Measurements from ENCODE around the gene TIMP2.
A peak's percentile ranks its signal among the peaks of the same experiment; 100 is the strongest.

The TIMP2 gene, protein sequence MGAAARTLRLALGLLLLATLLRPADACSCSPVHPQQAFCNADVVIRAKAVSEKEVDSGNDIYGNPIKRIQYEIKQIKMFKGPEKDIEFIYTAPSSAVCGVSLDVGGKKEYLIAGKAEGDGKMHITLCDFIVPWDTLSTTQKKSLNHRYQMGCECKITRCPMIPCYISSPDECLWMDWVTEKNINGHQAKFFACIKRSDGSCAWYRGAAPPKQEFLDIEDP

DNA sequence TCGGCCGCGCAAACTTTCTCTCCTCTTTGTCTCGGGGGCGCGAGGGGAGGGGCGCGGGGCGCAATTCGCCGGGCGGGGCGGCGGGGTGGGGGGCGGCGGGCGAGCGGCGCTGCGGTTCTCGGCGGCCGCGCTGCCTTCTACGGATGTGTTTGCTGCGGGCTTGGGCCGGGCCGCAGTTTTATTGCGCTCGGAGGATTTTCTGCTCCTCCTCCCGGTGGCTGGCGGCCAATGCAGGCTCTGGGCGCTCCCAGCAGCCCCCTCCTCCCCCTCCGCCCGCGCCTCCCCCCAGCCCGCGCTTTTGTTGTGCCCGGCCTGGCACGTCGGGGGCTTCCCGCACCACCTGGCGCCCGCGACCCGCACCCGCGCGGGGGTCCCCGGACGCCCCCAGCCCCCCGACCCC lies at the start of gene TIMP2:
TIMP2 (minus strand) TSS at position 154 of the 400 bp plus-strand sequence. CDS start 299 bp downstream, outside the sequence.
- Histone ChIP-seq H3K4me1 (peaks cover 36 to 54% (median 48%) of the 10 kb centered on the region in 10 experiments), H3K4me3 (peak within 1 kb of the TSS; percentile 68 to 91 (median 76)), H3K27me3 (no peaks in the 10 kb centered on the region), H4K20me1 (peaks cover 3 to 40% (median 39%) of the 10 kb centered on the region in 11 experiments; a peak in 17 of 22 replicates), H3K36me3 (peaks cover 0 to 25% (median 14%) of the 10 kb centered on the region in 11 experiments; a peak in 12 of 22 replicates), H3K9ac (peak within 1 kb of the TSS; percentile 80 to 90 (median 84)), H3K27ac (peak within 1 kb of the TSS; percentile 58 to 99 (median 86); a peak in 21 of 22 replicates), H3K4me2 (peak within 1 kb of the TSS; percentile 92 to 100 (median 99)), H3K9me3 (replicated peaks in 1 of 11) (no peaks in the 10 kb centered on the region)
- no peak for TF ChIP-seq Cebpa-rat (IDR thresholded peaks at IDR 0.05)

DNA sequence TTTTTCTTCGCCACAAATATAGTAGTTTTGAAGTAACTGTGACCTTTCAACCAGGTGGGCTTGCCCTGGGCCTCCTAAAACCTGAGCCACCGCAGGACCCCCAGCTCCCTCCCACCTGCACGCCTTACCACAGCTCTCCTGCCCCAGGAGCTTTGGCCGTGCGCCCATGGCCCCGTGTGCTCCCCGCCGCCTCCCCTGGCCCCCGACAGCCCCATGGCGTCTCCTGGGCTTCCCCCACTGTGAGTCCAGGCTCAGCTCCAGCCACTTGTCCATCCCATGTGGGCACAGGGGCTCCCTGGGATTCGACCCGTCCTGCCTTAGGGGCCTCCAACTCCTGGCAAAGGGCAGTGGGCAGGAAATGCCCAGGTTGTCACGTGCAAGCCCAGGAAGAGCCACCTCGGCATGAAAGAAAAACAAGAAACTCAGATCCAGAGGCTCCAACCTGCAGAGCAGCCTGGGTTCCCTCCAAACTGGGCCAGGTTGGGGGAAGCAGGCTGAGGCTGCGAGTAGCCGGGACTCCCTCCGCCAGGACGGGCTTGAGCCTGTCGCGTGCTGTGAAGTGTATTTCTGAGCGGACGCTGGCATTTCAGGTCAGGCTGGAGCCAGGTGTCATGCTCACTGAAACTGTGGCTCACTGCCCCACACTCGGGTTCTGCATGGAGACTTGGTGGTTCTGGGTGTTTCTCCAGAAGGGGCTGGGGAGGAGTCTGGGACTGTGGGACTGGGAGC lies 48.8 kb upstream of the TIMP2 start:
- H3K4me3 ChIP-seq: no peak overlapping the region
- H4K20me1 ChIP-seq: peaks cover 0 to 49% (median 20%) of the 10 kb centered on the region in 11 experiments; a peak in 9 of 22 replicates
- no peak overlapping the region for H3K27ac ChIP-seq
- 0 out of 22 replicates have a peak overlapping the region, but pooled peaks of 1 of the 11 experiments have one; percentile 22 for H3K9ac ChIP-seq
- H3K4me2 ChIP-seq: no peak overlapping the region
- H3K27me3 ChIP-seq: no peaks in the 10 kb centered on the region
- H3K9me3 ChIP-seq (replicated peaks in 1 of 11): no peaks in the 10 kb centered on the region
- H3K36me3 ChIP-seq: peaks cover 0 to 27% (median 3%) of the 10 kb centered on the region in 11 experiments; a peak in 5 of 22 replicates
- peaks cover 41 to 75% (median 69%) of the 10 kb centered on the region in 10 experiments for H3K4me1 ChIP-seq
- TF ChIP-seq Cebpa-rat (IDR thresholded peaks at IDR 0.05): no peak

DNA sequence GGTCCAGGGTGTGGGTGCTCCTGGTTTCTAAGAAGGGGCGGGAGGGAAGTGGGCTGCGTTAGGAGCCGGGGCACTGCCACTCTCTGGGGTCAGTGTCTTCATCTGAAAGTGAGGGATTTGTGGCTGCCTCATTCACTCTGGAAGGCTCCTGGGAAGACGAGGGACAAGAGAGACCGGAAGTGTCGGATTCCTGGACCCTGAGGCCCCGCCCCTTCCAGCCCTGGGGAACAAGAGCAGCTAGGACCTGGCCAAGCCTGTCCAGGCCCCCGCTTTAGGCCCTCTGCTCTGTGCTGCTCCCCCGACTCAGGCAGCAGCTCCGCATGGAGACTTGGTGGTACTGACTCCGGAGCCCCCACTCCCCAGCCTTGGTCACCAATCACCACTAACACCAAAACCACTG lies 48.0 kb upstream of the TIMP2 start:
- H3K27ac ChIP-seq: no peak overlapping the region
- H3K36me3 ChIP-seq: peaks cover 0 to 27% (median 3%) of the 10 kb centered on the region in 11 experiments; a peak in 5 of 22 replicates
- no peak overlapping the region for H3K4me3 ChIP-seq
- H3K4me2 ChIP-seq: no peak overlapping the region
- H3K9me3 ChIP-seq (replicated peaks in 1 of 11): no peaks in the 10 kb centered on the region
- TF ChIP-seq Cebpa-rat (IDR thresholded peaks at IDR 0.05): no peak
- peaks cover 41 to 75% (median 69%) of the 10 kb centered on the region in 10 experiments for H3K4me1 ChIP-seq
- no peak overlapping the region for H3K9ac ChIP-seq
- no peaks in the 10 kb centered on the region for H3K27me3 ChIP-seq
- H4K20me1 ChIP-seq: peaks cover 0 to 46% (median 18%) of the 10 kb centered on the region in 11 experiments; a peak in 9 of 22 replicates

DNA sequence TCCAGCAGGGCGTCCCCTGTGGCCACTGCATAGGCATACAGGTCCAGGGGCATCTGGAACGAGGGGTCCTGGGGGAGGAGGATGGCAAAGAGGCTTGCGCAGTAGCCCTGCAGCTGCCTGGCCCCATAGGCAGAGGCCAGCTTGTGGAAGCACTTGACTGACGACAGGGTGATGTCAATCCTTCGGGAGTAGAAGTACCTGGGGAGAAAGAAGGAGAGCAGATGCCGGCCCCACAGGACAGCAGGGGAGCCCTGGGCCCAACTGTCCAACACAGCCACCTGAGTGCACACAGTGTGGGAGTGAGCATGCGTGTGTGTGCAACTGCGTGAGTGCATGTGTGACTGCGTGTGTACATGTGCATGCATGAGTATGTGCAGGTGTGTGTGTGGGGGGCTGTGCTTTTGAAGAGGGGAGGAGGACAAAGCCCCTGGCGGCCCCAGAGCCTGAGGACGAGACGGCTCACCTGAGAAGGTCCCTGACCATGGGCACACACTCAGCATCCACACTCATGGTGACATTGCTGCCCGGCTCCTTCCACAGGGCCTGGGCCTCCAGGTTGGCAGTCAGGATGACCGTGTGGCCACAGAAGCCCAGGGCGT lies 47.4 kb upstream of the TIMP2 start:
- H3K4me1 ChIP-seq: peaks cover 36 to 75% (median 69%) of the 10 kb centered on the region in 10 experiments
- no peaks in the 10 kb centered on the region for H3K9me3 ChIP-seq (replicated peaks in 1 of 11)
- no peak overlapping the region for H3K4me2 ChIP-seq
- H3K36me3 ChIP-seq: peaks cover 0 to 27% (median 3%) of the 10 kb centered on the region in 11 experiments; a peak in 5 of 22 replicates
- no peak for TF ChIP-seq Cebpa-rat (IDR thresholded peaks at IDR 0.05)
- no peak overlapping the region for H3K4me3 ChIP-seq
- peaks cover 0 to 40% (median 12%) of the 10 kb centered on the region in 11 experiments; a peak in 9 of 22 replicates for H4K20me1 ChIP-seq
- H3K9ac ChIP-seq: peak overlapping the region in 3 of 11 experiments; percentile 14 to 50 (median 35); a peak in 4 of 22 replicates
- H3K27me3 ChIP-seq: no peaks in the 10 kb centered on the region
- peak overlapping the region in 3 of 11 experiments; percentile 7 to 36 (median 9); a peak in 1 of 22 replicates for H3K27ac ChIP-seq

DNA sequence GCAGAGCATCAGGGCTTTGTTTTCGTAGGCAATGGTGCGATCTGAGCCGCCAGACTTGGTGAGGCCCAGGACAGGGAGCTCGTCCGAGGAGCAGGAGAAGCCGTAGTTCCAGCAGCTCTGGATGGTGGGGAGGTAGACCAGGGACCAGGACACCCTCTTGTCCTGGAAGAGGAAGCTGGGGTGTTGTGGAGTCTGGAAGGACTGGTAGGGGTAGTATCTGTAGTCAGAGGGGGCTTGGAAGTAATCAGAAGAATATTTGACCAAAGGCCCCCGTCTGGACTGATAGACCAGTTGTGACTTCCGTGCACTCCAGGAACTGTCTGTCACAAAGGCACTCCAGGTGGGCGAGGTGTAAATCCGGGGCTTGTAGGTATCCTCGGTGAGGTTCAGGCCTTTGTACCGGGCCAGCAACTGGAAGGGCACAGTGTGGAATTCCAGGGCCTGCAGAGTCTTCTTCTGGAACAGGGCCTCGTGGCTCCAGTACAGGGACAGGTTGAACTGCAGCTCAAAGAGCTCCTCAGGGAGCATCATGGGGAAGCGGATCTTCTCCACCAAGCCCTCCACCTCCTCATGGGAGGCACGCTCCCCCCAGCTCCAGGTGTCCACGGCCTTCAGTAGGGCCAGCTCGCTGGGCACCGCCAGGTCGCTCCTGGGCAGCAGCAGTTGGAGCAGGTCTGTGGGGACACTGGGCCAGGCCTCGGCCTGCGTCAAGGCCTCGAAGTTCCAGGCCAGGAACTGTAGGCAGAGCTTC lies 46.7 kb upstream of the TIMP2 start:
- Histone ChIP-seq H3K4me2 (peak overlapping the region in 8 of 11 experiments; percentile 28 to 80 (median 53); a peak in 10 of 22 replicates), H3K9ac (peak overlapping the region in 4 of 11 experiments; percentile 14 to 50 (median 34); a peak in 7 of 22 replicates), H3K27me3 (no peaks in the 10 kb centered on the region), H3K9me3 (replicated peaks in 1 of 11) (no peaks in the 10 kb centered on the region), H4K20me1 (peaks cover 0 to 33% (median 7%) of the 10 kb centered on the region in 11 experiments; a peak in 9 of 22 replicates), H3K4me3 (no peak overlapping the region), H3K36me3 (peaks cover 0 to 27% (median 3%) of the 10 kb centered on the region in 11 experiments; a peak in 5 of 22 replicates), H3K4me1 (peaks cover 29 to 75% (median 69%) of the 10 kb centered on the region in 10 experiments), H3K27ac (peak overlapping the region in 5 of 11 experiments; percentile 19 to 50 (median 27); a peak in 4 of 22 replicates)
- no peak for TF ChIP-seq Cebpa-rat (IDR thresholded peaks at IDR 0.05)

DNA sequence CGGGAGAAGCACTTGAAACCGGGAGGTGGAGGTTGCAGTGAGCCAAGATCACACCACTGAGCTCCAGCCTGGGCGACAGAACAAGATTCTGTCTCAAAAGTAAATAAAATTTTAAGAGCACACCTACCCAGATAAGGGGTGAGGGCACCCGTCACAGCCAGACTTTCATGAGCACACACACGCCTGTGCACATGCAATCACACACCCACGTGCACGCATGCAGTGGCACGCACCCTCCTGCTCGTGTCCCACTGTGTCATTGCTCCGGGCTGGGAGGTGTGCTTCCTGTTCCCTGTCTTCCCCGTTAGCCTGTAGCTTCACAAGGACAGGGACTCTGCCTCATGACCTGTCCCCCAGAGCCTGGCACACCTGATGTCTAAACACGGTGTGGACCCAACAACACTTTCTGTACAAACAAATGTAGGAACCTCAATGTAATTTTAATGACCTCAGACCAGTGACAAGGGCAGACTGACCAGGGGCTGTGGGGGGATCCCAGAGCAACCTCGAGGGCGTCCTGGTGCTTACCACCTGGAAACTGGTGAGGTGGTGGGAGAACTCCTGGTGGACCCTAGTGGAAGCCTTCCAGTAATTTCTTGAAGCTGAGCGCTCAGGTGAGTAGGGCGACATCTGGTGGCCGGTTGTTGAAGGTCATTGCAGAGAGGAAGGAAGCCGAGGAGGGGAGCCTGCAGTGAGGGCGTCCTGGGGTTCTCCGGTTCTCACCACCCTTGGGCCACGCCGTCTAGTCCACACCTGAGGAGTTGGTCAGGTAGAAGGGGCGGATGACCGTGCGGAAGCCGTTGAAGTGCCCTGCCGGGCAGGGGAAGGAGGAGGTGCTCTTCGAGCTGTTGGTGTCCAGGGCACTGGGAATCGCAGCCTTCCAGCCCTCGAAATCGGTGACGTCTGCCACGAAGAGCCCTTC lies 45.9 kb upstream of the TIMP2 start:
- H3K27ac ChIP-seq: peak overlapping the region in 5 of 11 experiments; percentile 19 to 50 (median 27); a peak in 5 of 22 replicates
- peak overlapping the region; percentile 40 to 90 (median 75); a peak in 20 of 22 replicates for H3K4me2 ChIP-seq
- peaks cover 21 to 75% (median 69%) of the 10 kb centered on the region in 10 experiments for H3K4me1 ChIP-seq
- H3K4me3 ChIP-seq: no peak overlapping the region
- H3K36me3 ChIP-seq: peaks cover 0 to 20% (median 2%) of the 10 kb centered on the region in 11 experiments; a peak in 5 of 22 replicates
- no peaks in the 10 kb centered on the region for H3K9me3 ChIP-seq (replicated peaks in 1 of 11)
- H4K20me1 ChIP-seq: peaks cover 0 to 25% (median 0%) of the 10 kb centered on the region in 11 experiments; a peak in 8 of 22 replicates
- H3K27me3 ChIP-seq: no peaks in the 10 kb centered on the region
- H3K9ac ChIP-seq: peak overlapping the region in 4 of 11 experiments; percentile 2 to 50 (median 34); a peak in 3 of 22 replicates
- TF ChIP-seq Cebpa-rat (IDR thresholded peaks at IDR 0.05): no peak

DNA sequence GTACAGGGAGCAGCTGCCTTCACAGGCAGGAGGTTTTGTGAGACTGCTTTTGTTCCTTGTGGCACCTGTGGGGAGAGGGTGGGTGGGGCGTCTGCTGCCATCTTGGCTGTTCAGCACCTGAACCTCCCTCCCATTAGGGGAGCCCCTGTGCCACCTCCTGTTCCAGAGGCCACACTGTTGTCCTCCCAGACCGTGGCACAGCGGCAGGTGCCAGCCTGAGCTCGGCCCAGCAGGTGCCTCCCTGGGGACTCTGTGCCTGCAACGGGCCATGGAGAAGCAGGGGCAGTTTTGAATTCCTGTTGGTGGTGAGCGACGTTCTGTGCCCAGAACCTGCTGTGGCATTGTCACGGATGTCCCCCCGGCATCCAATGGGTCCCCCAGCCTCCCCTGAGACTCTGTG lies 44.7 kb upstream of the TIMP2 start:
- no peaks in the 10 kb centered on the region for H3K27me3 ChIP-seq
- no peak overlapping the region for H3K27ac ChIP-seq
- H3K9ac ChIP-seq: peak overlapping the region in 1 of 11 experiments; percentile 23; a peak in 1 of 22 replicates
- peak overlapping the region in 10 of 11 experiments; percentile 66 to 90 (median 78); a peak in 20 of 22 replicates for H3K4me2 ChIP-seq
- H3K36me3 ChIP-seq: peaks cover 0 to 20% (median 0%) of the 10 kb centered on the region in 11 experiments; a peak in 4 of 22 replicates
- no peak overlapping the region for H3K4me3 ChIP-seq
- H3K4me1 ChIP-seq: peaks cover 16 to 77% (median 70%) of the 10 kb centered on the region in 10 experiments
- TF ChIP-seq Cebpa-rat (IDR thresholded peaks at IDR 0.05): no peak
- H3K9me3 ChIP-seq (replicated peaks in 1 of 11): 0 out of 22 replicates have a peak, but pooled peaks cover 0 to 4% (median 0%) of the 10 kb centered on the region in 11 experiments
- H4K20me1 ChIP-seq: peaks cover 0 to 21% (median 0%) of the 10 kb centered on the region in 11 experiments; a peak in 7 of 22 replicates

Data from BLaER1 treated with 17β-estradiol and CSF1 and Interleukin-3, amounts not matched to agents 10 nM and 100 nM (cell line).